Mucosa of gallbladder (tissue), 1 donor: Measurements from ENCODE around the gene ASPM. TPM values are rescaled to one million over a fixed set of nuclear protein-coding genes. Genes with fewer than 3 reads are reported as not detected.
"Not testable (repeated sequence)": the region's sequence is repeated elsewhere in the genome, so short reads cannot be mapped to it uniquely, and the experiment has no call there.

Experiments used
- DNase-seq: peaks from one replicate; pipeline ENCODE4 v3.0.0-alpha.2; 2020; ENCODE audit warnings: low spot score
- total RNA-seq: library from RNA; stranded (reverse); gene quantifications from one replicate; pipeline ENCODE4 v1.2.1, GENCODE V29; 2021
- donor health status: DM: no; HTN: no; CAD: no.

Gene ASPM
- total RNA-seq, 1 donor from 2014 or later = 1.3 TPM

DNA sequence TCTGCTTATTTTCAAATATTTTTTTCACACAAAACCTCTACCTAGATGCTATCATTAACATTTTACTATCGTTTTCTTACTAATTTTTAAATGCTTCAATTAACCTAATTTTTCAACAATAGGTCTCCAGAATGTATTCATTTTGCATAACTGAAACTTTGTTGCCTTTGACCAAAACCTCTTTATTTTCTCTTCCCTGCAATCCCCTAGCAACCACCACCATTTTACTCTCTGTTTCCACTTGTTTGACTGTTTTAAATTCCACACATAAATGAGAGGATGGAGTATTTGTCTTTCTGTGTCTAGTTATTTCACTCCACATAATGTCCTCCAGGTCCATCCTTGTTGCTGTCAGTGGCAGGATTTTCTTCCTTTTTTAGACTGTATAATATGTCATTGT, 69.9 kb downstream of the ASPM start:
- DNase-seq = no peak

DNA sequence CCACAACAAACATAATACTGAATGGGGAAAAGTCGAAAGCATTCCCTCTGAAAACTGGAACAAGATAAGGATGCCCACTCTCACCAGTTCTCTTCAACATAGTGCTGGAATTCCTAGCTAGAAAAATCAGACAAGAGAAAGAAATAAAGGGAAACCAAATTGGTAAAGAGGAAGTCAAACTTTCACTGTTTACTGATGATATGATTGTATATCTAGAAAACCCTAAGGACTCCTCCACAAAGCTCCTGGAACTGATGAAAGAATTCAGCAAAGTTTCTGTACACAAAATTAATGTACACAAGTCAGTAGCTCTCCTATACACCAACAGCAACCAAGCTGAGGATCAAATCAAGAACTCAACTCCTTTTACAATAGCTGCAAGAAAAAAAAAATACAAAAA, 72.5 kb downstream of the ASPM start:
- DNase-seq = no peak

- DNase-seq = no peak
These were observed 79.0 kb downstream of the ASPM start for GRCh38 chr1:197067457-197067818.

GRCh38 chr1:197066719-197067456, 79.6 kb downstream of the ASPM start, which contains the start of gene F13B:
TSS of gene F13B (minus strand) at chr1:197067260. CDS start at chr1:197067223, 37 bp downstream.
- no peak for DNase-seq

DNA sequence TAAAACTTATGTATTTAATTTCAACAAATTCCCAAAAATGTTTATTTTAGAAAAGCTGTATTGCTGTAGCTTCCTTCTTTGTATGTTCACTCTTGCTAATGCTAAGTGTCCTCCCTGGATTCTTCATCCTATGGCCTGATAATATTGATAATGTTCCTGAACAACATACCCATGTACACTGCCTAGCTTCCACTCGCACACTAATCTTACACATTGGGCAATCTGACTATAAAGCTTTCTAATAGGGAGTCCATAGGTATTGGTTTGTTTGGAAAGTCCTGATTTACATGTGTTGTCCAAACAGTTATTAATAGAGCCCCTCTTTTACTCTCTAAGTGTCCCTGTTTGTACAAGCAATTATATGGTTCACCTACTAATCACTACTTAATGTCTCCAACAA, 80.2 kb downstream of the ASPM start:
- no peak for DNase-seq

DNA sequence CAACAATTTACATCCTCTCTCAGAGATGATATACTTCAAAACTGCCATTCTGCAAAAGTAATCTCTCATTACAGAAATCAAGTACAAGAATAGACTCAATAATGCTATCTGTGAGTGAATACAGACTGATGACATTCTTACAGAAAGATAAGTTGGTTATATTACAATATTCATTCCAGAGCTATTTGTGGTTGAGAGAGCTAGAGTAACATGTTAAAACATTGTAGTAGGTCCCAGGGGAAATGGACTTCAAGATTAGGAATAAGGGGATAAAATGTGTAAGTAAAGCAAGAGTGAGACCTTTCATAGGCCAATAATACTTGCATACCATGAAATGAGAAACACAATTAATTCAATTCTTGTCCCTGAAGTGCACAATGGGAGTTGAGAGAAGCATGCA, 80.9 kb downstream of the ASPM start:
- no peak for DNase-seq

GRCh38 chr1:197063212-197063611, 83.3 kb downstream of the ASPM start:
- DNase-seq = no peak

- DNase-seq = no peak
These were observed 83.8 kb downstream of the ASPM start for GRCh38 chr1:197062692-197063091.

GRCh38 chr1:197049100-197049499, 97.4 kb downstream of the ASPM start:
- DNase-seq = no peak

DNA sequence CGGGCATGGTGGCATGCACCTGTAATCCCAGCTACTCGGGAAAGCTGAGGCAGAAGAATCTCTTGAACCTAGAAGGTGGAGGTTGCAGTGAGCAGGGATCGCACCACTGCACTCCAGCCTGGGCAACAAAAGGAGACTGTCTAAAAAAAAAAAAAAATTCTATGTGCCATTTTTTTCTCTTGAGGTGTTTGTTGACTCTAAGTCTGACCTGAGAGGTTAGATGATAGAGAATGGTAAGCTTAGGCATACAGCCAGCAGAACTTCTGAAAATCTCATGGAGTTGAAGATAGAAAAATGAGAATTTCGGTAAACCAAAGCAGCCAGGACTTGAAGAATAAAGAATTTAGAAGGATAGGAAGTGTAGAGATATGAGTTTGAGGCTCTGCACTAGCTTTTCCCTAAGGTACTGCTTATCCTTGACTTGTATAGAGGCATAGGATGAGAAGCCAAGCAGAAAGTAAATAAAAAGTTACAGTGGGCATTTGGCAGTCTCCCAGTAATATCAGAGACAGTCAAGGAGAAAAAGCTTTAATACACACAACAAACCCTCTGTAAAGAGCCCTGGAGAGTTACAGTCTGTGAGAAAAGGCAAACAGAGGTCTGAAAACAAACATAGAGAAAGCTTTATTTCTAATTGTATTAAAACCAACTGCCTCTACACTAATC, 103.7 kb downstream of the ASPM start:
- no peak for DNase-seq

DNA sequence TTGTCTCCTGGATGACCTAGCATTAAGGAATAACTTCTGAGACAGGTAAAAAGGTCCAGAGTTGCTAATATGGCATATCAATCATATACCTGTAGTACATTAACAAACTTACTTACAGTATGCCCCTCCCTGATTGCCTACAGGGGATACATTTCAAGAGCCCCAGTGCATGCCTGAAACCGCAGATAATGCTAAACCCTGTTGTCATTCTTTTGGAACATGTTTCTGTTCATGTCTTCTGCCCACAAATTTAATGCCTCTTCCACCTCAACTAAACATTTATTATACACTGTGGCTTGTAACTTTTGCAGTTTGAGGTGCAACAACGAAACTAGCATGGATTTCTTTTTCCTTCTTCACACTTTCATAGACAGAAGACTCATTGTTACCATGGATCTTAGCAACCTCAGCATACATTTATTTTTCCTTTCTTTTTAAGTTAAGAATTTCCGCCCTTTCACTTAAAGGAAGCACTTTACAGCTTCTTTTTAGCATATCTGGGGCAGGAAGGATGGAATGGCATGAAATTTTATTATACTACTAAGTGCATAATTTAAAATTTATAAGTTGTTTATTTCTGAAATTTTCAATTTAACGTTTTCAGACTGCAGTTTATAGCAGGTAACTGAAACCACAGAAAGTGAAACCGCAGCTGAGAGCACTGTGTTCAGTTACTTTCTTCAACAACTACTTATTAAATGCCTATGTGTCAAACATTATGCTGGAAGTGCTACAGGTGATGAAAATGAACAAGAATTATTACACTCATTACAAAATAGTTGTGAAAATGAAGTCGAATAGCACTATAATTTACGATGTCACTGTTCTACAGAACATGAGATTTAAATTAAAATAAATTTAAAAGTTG, 104.7 kb downstream of the ASPM start:
- DNase-seq = no peak

- no peak for DNase-seq
These were observed 109.6 kb downstream of the ASPM start for GRCh38 chr1:197036861-197037260.

DNA sequence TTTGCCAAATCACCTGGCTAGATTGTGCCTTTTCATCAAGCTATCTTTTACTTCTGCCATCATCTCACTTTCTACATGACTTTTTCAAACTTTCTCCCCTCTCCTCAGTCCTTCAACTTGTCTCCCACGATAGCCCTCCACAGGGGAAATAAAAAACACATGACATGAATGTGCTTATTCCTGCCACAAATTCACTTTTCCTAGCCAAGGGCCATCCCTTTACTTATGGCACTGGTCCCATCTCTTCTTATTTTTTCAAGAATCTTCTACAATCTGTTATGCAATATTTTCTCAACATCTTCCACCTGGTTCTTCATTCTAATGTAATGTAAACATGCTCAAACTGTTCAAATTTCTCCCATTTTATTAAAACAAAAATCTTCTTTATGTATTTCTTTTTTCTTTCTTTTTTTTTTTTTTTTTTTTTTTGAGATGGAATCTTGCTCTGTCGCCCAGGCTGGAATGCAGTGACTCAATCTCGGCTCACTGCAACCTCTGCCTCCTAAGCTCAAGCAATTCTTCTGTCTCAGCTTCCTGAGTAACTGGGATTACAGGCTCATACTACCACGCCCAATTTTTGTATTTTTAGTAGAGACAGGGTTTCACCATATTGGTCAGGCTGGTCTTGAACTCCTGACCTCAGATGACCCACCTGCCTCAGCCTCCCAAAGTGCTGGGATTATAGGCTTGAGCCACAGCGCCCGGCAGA, 111.7 kb downstream of the ASPM start:
- DNase-seq = not testable (repeated sequence)

Other genes starting within 250 kb of the ASPM start
- gene CFHR2, start 202.9 kb downstream of the ASPM start, total RNA-seq = not detected
- gene CFHR5, start 169.1 kb downstream of the ASPM start, total RNA-seq = not detected
- 2.3 TPM for gene F13B, start 79.4 kb downstream of the ASPM start, total RNA-seq
- gene ZBTB41, start 54.6 kb upstream of the ASPM start, total RNA-seq = 18.3 TPM
- 0.06 TPM for gene CRB1, start 121.6 kb upstream of the ASPM start, total RNA-seq